Prostate gland (tissue), 1 donor: Measurements from ENCODE around the gene PLCB3.

ENCODE experiments used
- POLR2A ChIP-seq: fragments of 450-650 bp; IDR thresholded peaks from one replicate; pipeline ENCODE4 v1.6.1; 2016; ENCODE audit warnings: antibody characterized with exemption, mild to moderate bottlenecking
- POLR2AphosphoS5 ChIP-seq: sonication (generic); formaldehyde crosslinking; IDR thresholded peaks from one replicate; pipeline ENCODE4 v1.6.1; 2017; ENCODE audit warnings: antibody characterized with exemption

GRCh38 chr11:64304032-64304315, 52.6 kb downstream of the PLCB3 start:
- TF ChIP-seq POLR2A (no peak), POLR2AphosphoS5 (no peak)
